ENCODE data around the gene MRFAP1.
"Not testable (repeated sequence)": the region's sequence is repeated elsewhere in the genome, so short reads cannot be mapped to it uniquely, and the experiment has no call there.

The MRFAP1 gene

DNA sequence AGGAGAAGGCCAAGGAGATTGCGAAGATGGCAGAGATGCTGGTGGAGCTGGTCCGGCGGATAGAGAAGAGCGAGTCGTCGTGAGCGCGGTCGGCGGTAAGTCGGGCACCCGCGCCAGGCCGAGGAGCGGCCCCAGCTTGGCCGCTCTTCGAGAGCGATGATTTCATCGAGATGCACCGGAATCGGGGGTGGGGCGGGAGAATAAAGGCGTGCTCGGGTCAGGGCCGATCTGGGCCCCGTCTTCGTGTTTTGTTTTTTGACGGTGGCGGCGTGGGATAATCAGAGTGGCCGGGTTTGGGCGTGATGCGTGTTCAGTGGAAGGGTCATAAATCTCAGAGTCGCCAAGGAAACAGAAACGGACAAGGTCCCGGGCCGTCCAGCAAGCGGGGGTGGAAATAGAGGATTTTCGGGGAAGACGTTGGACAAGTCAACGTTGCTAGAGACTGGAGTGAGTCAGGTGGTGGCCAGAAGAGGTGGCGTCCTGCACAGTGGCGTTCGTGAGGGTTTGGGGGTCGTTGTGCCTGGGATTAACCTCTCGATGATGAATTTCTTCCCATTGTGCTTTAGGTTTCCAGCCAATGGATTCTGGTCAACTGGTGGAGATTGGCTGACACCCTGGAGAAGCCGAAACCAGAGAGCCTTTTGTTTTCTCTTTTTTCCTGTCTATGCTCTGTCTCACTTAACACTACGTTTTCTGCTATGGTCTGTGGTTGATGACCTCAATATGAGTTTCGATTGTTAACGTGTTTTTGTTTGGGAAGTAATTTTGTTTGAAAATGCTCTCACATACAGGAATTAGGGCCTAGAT is 882 bp downstream of the MRFAP1 start:
- DNase-seq, result no peak

GRCh38 chr4:6641971-6642320 is 1.5 kb downstream of the MRFAP1 start:
- DNase-seq, result no peak

DNA sequence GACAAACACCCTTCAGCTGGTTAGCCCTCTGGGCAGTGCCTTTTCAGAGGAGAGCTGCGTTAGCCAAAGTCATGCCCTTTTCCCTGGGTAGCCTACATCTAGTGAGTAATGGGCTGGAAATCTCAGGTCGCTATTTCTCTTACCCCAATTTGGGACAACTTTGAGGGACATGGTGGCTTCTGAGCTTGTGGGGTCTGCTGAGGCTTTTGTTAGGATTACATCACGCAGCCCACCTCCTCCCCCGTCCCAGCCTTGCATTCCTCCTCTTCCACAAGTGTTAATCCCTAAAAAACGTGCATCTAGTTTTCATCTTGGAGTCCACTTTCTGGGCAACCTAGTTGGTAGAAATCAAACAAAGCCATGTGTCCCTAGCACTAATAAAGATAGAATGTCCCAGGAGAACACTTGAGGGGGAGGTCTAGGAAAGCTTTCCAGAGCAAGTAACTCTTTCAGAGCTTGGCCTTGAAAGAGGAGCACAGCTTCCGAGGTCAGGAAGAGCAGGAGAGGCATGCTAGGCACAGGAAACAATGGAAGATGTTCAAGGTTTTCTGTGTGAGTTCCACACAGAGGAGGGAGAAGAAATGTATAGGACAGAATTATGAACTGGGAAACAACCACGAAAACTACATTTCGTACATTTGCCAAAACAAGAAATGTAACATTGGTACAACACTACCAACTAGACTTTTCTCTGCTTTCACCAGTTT is 2.8 kb downstream of the MRFAP1 start:
- DNase-seq, result no peak

DNA sequence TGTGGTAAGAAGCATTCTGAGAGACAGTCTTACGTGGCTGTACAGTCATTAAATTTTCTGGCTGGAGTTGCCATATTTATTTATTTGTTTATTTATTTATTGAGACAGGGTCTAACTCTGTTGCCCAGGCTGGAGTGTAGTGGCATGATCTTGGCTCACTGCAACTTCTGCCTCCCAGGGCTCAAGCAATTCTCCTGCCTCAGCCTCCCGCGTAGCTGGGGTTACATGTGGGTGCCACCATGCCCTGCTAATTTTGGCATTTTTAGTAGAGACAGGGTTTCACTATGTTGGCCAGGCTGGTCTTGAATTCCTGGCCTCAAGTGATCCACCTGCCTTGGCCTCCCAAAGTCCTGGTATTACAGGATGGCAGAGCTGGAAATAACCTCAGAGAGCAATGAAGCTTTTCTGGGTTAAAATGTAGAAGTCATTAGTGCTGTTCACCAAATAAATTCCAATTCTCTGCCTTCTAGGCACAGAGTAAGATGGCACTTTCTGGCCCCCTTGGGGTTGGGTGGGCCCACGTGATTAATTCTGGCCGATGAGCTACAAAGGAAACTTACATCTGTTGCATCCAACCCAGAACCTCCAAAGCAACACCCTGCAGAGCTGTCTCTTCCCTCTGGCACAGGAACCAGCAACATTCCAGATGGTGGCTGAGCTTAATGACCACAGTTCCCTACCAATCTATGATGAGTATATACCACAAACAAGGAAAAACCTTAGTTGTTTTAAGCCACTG is 4.5 kb downstream of the MRFAP1 start:
- DNase-seq, result no peak

DNA sequence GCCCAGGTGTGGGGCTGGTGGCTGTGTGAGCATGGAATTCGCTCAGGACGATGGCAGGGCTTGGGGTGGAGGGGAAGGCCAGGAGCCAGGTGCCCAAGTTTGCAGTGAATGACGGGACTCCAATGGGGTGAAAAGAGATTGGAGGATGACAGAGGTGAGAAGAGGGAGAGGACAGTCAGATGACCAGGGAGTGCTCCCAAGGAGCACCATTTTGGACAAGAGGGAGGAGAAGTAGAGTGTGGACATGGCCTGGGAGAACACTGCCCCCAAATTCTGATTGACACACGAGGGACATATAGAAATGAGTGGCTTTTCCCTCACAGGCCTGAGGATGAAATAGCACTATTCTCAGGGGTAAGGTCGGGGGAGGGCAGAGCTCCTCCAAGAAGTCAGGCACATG is 6.7 kb downstream of the MRFAP1 start:
- DNase-seq, result no peak

- DNase-seq, result no peak
Observed at GRCh38 chr4:6647582-6648230, 7.2 kb downstream of the MRFAP1 start.

DNA sequence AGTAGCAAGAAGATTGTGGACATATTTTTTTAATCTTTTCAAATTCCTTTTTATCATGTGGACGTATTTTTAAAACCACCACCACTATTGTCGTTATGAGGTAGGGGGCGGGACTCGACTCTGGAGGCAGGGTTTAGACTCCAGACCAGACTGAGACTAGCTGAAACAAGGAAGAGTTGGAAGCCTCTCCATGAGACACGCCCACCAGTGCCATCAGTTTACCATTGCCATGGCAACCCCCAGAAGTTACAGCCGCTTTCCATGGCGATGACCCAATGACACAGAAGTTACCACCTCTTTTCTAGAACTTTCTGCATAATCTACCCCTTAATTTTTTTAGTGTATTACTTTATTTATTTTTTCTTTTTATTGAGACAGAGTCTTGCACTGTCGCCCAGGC is 8.7 kb downstream of the MRFAP1 start:
- DNase-seq, result no peak

- not testable (repeated sequence) for DNase-seq
Observed at GRCh38 chr4:6654211-6654610, 13.7 kb downstream of the MRFAP1 start.

DNA sequence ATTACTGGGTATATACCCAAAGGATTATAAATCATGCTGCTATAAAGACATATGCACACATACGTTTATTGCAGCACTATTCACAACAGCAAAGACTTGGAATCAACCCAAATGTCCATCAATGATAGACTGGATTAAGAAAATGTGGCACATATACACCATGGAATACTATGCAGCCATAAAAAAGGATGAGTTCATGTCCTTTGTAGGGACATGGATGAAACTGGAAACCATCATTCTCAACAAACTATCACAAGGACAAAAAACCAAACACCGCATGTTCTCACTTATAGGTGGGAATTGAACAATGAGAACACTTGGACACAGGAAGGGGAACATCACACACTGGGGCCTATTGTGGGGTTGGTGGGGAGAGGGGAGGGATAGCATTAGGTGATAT is 14.8 kb downstream of the MRFAP1 start:
- not testable (repeated sequence) for DNase-seq

DNA sequence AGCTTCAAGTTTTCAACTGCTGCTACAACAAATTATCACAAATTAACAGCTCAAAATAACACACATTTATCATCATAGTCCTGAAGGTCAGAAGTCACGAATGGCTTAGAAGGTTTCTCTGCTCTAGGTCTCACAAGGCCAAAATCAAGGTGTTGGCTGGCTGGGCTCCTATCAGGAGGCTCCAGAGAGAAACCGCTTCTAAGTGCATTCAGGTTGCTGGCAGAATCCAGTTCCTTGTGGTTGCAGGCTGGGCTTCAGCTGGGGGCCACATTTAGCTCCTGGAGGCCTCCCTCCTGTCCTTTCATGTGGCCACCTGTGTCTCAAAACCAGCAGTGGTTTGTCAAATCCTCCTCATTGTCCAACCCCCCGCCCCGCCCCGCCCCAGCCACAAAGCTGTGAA is 15.4 kb downstream of the MRFAP1 start:
- no peak for DNase-seq

DNA sequence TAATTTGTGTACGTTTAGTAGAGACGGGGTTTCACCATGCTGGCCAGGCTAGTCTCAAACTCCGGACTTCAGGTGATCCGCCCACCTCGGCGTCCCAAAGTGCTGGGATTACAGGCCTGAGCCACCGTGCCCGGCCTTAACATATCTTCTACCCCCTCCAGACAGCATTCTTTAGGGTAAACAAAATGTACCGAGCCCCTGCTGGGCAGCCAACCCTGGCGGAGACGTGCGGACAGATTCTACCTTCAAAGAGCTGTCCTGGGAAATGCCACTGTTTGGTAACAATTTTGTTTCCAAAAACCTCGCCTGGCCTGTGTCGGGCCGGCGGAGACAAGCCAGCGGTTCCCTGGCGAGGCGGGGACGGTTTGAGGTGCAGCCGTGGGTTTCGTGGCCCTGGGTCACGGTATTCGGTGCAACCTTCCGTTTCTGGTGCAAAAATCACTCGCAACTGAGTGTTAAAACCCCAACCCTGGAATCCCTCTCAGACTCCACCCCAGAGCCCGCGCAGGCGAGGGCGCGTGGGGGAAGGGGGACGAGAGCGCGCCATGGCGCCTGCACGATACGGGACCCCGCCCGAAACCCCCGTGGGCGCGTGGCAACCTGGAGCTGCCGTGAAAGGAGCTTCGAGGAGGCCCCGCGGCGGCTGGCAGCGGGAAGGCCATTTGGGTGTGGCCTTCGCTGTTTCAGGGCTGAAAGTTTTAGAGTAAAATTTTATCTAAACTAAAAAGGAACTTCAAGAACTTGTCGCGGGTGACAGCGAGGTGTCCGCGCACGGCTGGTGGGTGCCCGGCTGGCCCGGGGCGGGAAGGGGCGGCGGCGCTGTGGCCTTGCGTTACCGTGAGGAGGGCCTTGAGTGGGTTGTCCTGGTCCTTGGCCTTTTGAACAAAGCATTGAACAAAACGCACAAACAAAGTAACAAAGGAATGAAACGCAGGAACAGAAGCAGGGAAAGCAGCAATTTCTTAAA is 17.0 kb downstream of the MRFAP1 start:
- DNase-seq, result no peak

- DNase-seq, result no peak
Observed at GRCh38 chr4:6658209-6658595, 17.7 kb downstream of the MRFAP1 start.

- no peak for DNase-seq
Observed at GRCh38 chr4:6658597-6659075, 18.2 kb downstream of the MRFAP1 start.

GRCh38 chr4:6659897-6660296 is 19.4 kb downstream of the MRFAP1 start:
- no peak for DNase-seq

GRCh38 chr4:6660430-6660829 is 19.9 kb downstream of the MRFAP1 start:
- no peak for DNase-seq

- no peak for DNase-seq
Observed at GRCh38 chr4:6662591-6662990, 22.1 kb downstream of the MRFAP1 start.

GRCh38 chr4:6663596-6664393 is 23.3 kb downstream of the MRFAP1 start:
- no peak for DNase-seq

GRCh38 chr4:6665320-6665654 is 24.8 kb downstream of the MRFAP1 start:
- DNase-seq, result no peak

DNA sequence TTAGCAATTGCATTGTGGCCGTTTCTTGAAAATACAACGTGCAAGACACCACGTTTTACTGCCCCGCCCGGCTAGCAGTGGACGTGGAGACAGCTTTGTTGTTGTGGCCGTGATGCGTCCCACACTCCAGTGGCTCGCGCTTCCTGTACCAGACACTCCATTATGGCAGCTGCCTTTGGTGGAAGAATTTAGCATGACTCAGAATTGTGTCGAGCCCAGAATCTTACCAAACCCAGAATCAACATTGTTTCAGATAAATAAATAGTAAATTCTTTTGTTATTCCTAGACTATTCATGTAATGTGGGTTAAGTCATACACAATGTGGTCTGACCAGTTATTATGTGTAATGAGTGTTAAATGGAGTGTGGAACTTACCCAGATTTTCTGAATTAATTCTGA is 27.9 kb downstream of the MRFAP1 start:
- no peak for DNase-seq

GRCh38 chr4:6671648-6672047 is 31.2 kb downstream of the MRFAP1 start:
- DNase-seq, result no peak

DNA sequence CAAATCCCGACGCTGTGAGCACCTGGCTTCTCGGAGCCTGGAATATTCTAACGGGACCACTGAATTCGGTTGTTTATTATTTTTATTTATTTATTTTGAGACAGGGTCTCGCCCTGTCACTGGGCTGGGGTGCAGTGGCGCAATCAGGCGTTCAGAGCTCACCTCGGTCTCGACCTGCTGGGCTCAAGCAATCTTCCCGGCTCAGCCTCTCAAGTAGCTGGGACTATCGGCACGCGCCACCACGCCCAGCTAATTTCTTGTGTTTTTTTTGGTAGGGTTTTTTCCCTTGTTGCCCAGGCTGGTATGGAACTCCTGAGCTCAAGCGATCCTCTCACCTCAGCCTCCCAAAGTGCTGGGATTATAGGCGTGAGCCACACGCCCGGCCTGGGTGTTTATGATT is 31.6 kb downstream of the MRFAP1 start:
- DNase-seq, result no peak
